ENCODE results near the gene LAT. TPM values are rescaled to one million over a fixed set of nuclear protein-coding genes. Genes with fewer than 3 reads are reported as not detected.

The LAT gene
- total and polyA plus RNA-seq, 2 of the 4 experiments (the other 2 are of a cell fraction) = 0.18 to 7.4 TPM

GRCh38 chr16:29011112-29011511 is 26.3 kb downstream of the LAT start:
- Histone ChIP-seq H3K4me2 (ENCODE audit: low read depth, low read length) (no peak overlapping the region), H3K18ac (ENCODE audit: low read depth, low read length) (no peak overlapping the region), H4K20me1 (ENCODE audit: insufficient read depth, low read length) (no peaks in the 10 kb centered on the region), H3K56ac (ENCODE audit: extremely low read depth, insufficient read depth, low read length) (no peak overlapping the region), H3K23ac (ENCODE audit: low read depth, low read length) (no peak overlapping the region), H2BK20ac (ENCODE audit: low read depth, low read length) (no peak overlapping the region), H2BK5ac (ENCODE audit: low read depth, low read length, poor library complexity, severe bottlenecking) (no peak overlapping the region), H2BK15ac (ENCODE audit: low read depth, low read length) (no peak overlapping the region), H2AK5ac (ENCODE audit: low read depth, low read length) (no peak overlapping the region), H3K27ac (ENCODE audit: insufficient read depth, low read length) (no peak overlapping the region), H4K91ac (ENCODE audit: insufficient read depth, low read depth, low read length) (no peak overlapping the region), H3K27me3 (ENCODE audit: control insufficient read depth, insufficient read depth, low read length) (no peaks in the 10 kb centered on the region; the same call in 1 of the 2 replicates), H3K4ac (ENCODE audit: low read depth, low read length) (no peak overlapping the region), H2AK9ac (replicated peaks; ENCODE audit: low read depth, low read length, poor library complexity) (no peak overlapping the region), H3K14ac (replicated peaks; ENCODE audit: low read depth, low read length) (no peak overlapping the region), H3K4me3 (ENCODE audit: insufficient read depth, low read depth, low read length) (no peak overlapping the region), H3K9ac (ENCODE audit: low read depth, low read length) (no peak overlapping the region), H3K36me3 (ENCODE audit: control insufficient read depth, insufficient read depth, low read length) (no peaks in the 10 kb centered on the region), H2BK120ac (ENCODE audit: low read depth, low read length) (no peak overlapping the region), H2AFZ (replicated peaks; ENCODE audit: low read length, poor library complexity) (no peak overlapping the region), H4K8ac (ENCODE audit: low read depth in 2 of 2, low read length in 2 of 2) (no peak overlapping the region), H3K79me1 (ENCODE audit: low read depth in 1 of 2, low read length in 2 of 2) (no peaks in the 10 kb centered on the region), H3K4me1 (ENCODE audit: control insufficient read depth, insufficient read depth, low read length) (peaks cover 2% of the 10 kb centered on the region; the same call in 1 of the 2 replicates), H4K5ac (ENCODE audit: low read depth, low read length) (no peak overlapping the region), H3K9me3 (ENCODE audit: control insufficient read depth, insufficient read depth, low read length) (no peaks in the 10 kb centered on the region), H3K9me1 (ENCODE audit: insufficient read depth, low read length) (no peaks in the 10 kb centered on the region)
- ATAC-seq (ENCODE audit: low read depth) (no peak), DNase-seq (no peak)
- TF ChIP-seq MXI1 (IDR thresholded peaks at IDR 0.05; ENCODE audit: borderline replicate concordance, low read depth, low read length) (no peak), POLR2A (IDR thresholded peaks at IDR 0.05; ENCODE audit: low read depth, low read length) (no peak), NFE2L2 (IDR thresholded peaks at IDR 0.05; ENCODE audit: low read depth, low read length) (no peak), RCOR1 (IDR thresholded peaks at IDR 0.05; ENCODE audit: insufficient replicate concordance, low read length) (no peak), BHLHE40 (IDR thresholded peaks at IDR 0.05; ENCODE audit: low read depth, low read length) (no peak), RFX5 (IDR thresholded peaks at IDR 0.05; ENCODE audit: low read depth, low read length) (no peak), FOS (IDR thresholded peaks at IDR 0.05; ENCODE audit: low read depth, low read length) (no peak), SMC3 (IDR thresholded peaks at IDR 0.05; ENCODE audit: low read depth, low read length) (no peak), CTCF (conservative IDR thresholded peaks at IDR 0.05; ENCODE audit: low read depth, low read length) (no peak), CEBPB (IDR thresholded peaks at IDR 0.05; ENCODE audit: low read depth, low read length) (no peak)
- dilution Hi-C loops (cut with HindIII; ENCODE audit: low sequenced_read_pairs, unreplicated experiment) (no loop called here), in situ Hi-C loops (cut with MboI; ENCODE audit: low sequenced_read_pairs) (no loop called here), intact Hi-C loops (cut with micrococcal nuclease) (no loop called here)
- WGBS, 2 experiments (ENCODE audit: extremely low coverage in 2 of 2, insufficient read length in 1 of 2) = 59% methylated on average over 5 of the region's 8 CpGs; no CpG with 5 or more reads in 1 of the 2 experiments
- CTCF ChIA-PET = no interaction called here
- POLR2A ChIA-PET (ENCODE audit: unreplicated experiment) = no interaction called here
- BruUV-seq (replicated peaks) = no TSS peak
